ENCODE data around the gene COL4A1. TPM values are rescaled to one million over a fixed set of nuclear protein-coding genes. Genes with fewer than 3 reads are reported as not detected.

COL4A1 gene
- total and polyA plus RNA-seq, 2 of the 13 experiments (the other 11 are each of a cell fraction or from before 2014, with no cell fraction given) = not detected

GRCh38 chr13:110256126-110256905 lies 50.6 kb downstream of the COL4A1 start (continued):
- TF ChIP-seq ZNF691 (CRISPR knock-in tag; IDR thresholded peaks at IDR 0.05; ENCODE audit: borderline replicate concordance, low read depth) (no peak), ELF3 (CRISPR knock-in tag; IDR thresholded peaks at IDR 0.05) (no peak), GTF2F1 (IDR thresholded peaks at IDR 0.05; ENCODE audit: low read length) (no peak), ZBTB20 (CRISPR knock-in tag; IDR thresholded peaks at IDR 0.05; ENCODE audit: borderline replicate concordance, low read depth) (no peak), RBFOX2 (IDR thresholded peaks at IDR 0.05; ENCODE audit: low read depth, low read length) (no peak), FLYWCH1 (CRISPR knock-in tag; IDR thresholded peaks at IDR 0.05) (no peak)

- WGBS (ENCODE audit: low lambda C conversion rate) = 14% methylated on average over 5 of the region's 9 CpGs
- H3K27ac ChIP-seq (ENCODE audit: extremely low read length, insufficient read depth, low read length) = no peak overlapping the region
- H3K36me3 ChIP-seq (replicated peaks in 1 of 2; ENCODE audit: control insufficient read depth in 1 of 2, insufficient read depth in 2 of 2, low read length in 2 of 2) = no peaks in the 10 kb centered on the region
- no peaks in the 10 kb centered on the region for H3K4me1 ChIP-seq (ENCODE audit: insufficient read depth, low read length)
- no peak overlapping the region for H3K4me3 ChIP-seq (replicated peaks in 1 of 3; ENCODE audit: insufficient read depth in 1 of 3, low read depth in 2 of 3, low read length in 3 of 3)
- POLR2A ChIA-PET = no interaction called here
- in situ Hi-C loops (cut with HindIII; ENCODE audit: extremely low pct_ligation_motif_present, low pct_unique_long_range_greater_than_20kb) (no loop called here), intact Hi-C loops (cut with micrococcal nuclease; ENCODE audit: unreplicated experiment) (no loop called here)
- H4K20me1 ChIP-seq (ENCODE audit: insufficient read depth, low read length) = no peaks in the 10 kb centered on the region
- no peaks in the 10 kb centered on the region for H3K9me3 ChIP-seq (ENCODE audit: low read length)
- CTCF ChIA-PET (ENCODE audit: low intra/inter-chr PET ratio, low total read pairs) = no interaction called here
- no TSS peak for BruUV-seq (replicated peaks)
- no peak overlapping the region for H3K4me2 ChIP-seq (ENCODE audit: low read depth, low read length)
- peaks cover 0 to 6% of the 10 kb centered on the region in 2 experiments; a peak in 1 of 5 replicates for H3K27me3 ChIP-seq (ENCODE audit: control insufficient read depth in 1 of 2, insufficient read depth in 2 of 2, low read length in 2 of 2)
- ATAC-seq (no peak), DNase-seq (ENCODE audit: low spot score) (no peak), FAIRE-seq (no peak)
- no peak overlapping the region for H3K9ac ChIP-seq (ENCODE audit: insufficient read depth, low read depth, low read length)
- H2AFZ ChIP-seq (ENCODE audit: low read length) = no peak overlapping the region
- no peaks in the 10 kb centered on the region for H3K79me2 ChIP-seq (ENCODE audit: insufficient read depth, low read length)
- TF ChIP-seq ARNTL (CRISPR knock-in tag; IDR thresholded peaks at IDR 0.05) (no peak), LBX2 (CRISPR knock-in tag; IDR thresholded peaks at IDR 0.05; ENCODE audit: borderline replicate concordance) (no peak), NR3C1 (CRISPR knock-in tag; IDR thresholded peaks at IDR 0.05) (no peak), HHEX (CRISPR knock-in tag; IDR thresholded peaks at IDR 0.05) (no peak), NR1H2 (CRISPR knock-in tag; IDR thresholded peaks at IDR 0.05; ENCODE audit: borderline replicate concordance, low read depth) (no peak), ZNF275 (CRISPR knock-in tag; IDR thresholded peaks at IDR 0.05; ENCODE audit: borderline replicate concordance) (no peak), HNRNPK (IDR thresholded peaks at IDR 0.05; ENCODE audit: low read depth, low read length, poor library complexity, severe bottlenecking) (no peak), ZSCAN12 (CRISPR knock-in tag; IDR thresholded peaks at IDR 0.05) (no peak), ZC3H4 (CRISPR knock-in tag; IDR thresholded peaks at IDR 0.05; ENCODE audit: borderline replicate concordance) (no peak), ZNF343 (CRISPR knock-in tag; IDR thresholded peaks at IDR 0.05) (no peak), ZNF281 (CRISPR knock-in tag; IDR thresholded peaks at IDR 0.05; ENCODE audit: borderline replicate concordance) (no peak)
These were observed 52.0 kb downstream of the COL4A1 start for GRCh38 chr13:110254751-110255553.
